Activated T-cell treated with anti-CD3 and anti-CD28 coated beads for 1 hour (primary cell): ENCODE results near the gene PARK7.
"Not testable (repeated sequence)": the region's sequence is repeated elsewhere in the genome, so short reads cannot be mapped to it uniquely, and the experiment has no call there.

ENCODE experiments used
- DNase-seq: peaks from one replicate; pipeline ENCODE4 v3.0.0-alpha.2; 2020; ENCODE audit warnings: low read depth

The PARK7 gene

GRCh38 chr1:7961216-7962013, at the start of gene PARK7:
Gene PARK7 (plus strand): TSS chr1:7961711. CDS start chr1:7962786, 1,075 bp downstream.
- DNase-seq = peak; percentile 99

GRCh38 chr1:7912145-7912544, 49.4 kb upstream of the PARK7 start:
- DNase-seq = no peak

GRCh38 chr1:7912743-7913557, 48.6 kb upstream of the PARK7 start:
- no peak for DNase-seq

GRCh38 chr1:7915826-7916500, 45.5 kb upstream of the PARK7 start:
- peak; percentile 20 for DNase-seq

- DNase-seq = no peak
These were observed 45.0 kb upstream of the PARK7 start for GRCh38 chr1:7916501-7916830.

GRCh38 chr1:7917971-7918370, 43.5 kb upstream of the PARK7 start:
- not testable (repeated sequence) for DNase-seq

GRCh38 chr1:7919880-7920279, 41.6 kb upstream of the PARK7 start:
- no peak for DNase-seq

GRCh38 chr1:7921796-7922195, 39.7 kb upstream of the PARK7 start:
- DNase-seq = no peak

- no peak for DNase-seq
These were observed 39.2 kb upstream of the PARK7 start for GRCh38 chr1:7922301-7922700.

GRCh38 chr1:7927061-7927460, 34.5 kb upstream of the PARK7 start:
- not testable (repeated sequence) for DNase-seq

- no peak for DNase-seq
These were observed 33.3 kb upstream of the PARK7 start for GRCh38 chr1:7928247-7928646.

GRCh38 chr1:7929637-7930036, 31.9 kb upstream of the PARK7 start:
- DNase-seq = no peak

GRCh38 chr1:7930645-7931445, 30.7 kb upstream of the PARK7 start:
- DNase-seq = no peak

GRCh38 chr1:7931446-7931812, 30.1 kb upstream of the PARK7 start:
- no peak for DNase-seq

- DNase-seq = no peak
These were observed 28.9 kb upstream of the PARK7 start for GRCh38 chr1:7932524-7933138.

- no peak for DNase-seq
These were observed 23.4 kb upstream of the PARK7 start for GRCh38 chr1:7938070-7938469.

GRCh38 chr1:7940034-7940433, 21.5 kb upstream of the PARK7 start:
- no peak for DNase-seq

GRCh38 chr1:7940745-7941436, 20.6 kb upstream of the PARK7 start, which contains the start of gene TNFRSF9:
Gene TNFRSF9 (minus strand): TSS chr1:7940839. CDS start chr1:7939994, 845 bp downstream.
- peak; percentile 40 for DNase-seq

- no peak for DNase-seq
These were observed 20.1 kb upstream of the PARK7 start for GRCh38 chr1:7941437-7941793.

GRCh38 chr1:7942214-7942921, 19.1 kb upstream of the PARK7 start:
- peak; percentile 34 for DNase-seq
